ENCODE results near the gene PDE4A. TPM values are rescaled to one million over a fixed set of nuclear protein-coding genes. Genes with fewer than 3 reads are reported as not detected.

Gene PDE4A
- total RNA-seq, 1 experiment from 2014 or later = 3.7 TPM

DNA sequence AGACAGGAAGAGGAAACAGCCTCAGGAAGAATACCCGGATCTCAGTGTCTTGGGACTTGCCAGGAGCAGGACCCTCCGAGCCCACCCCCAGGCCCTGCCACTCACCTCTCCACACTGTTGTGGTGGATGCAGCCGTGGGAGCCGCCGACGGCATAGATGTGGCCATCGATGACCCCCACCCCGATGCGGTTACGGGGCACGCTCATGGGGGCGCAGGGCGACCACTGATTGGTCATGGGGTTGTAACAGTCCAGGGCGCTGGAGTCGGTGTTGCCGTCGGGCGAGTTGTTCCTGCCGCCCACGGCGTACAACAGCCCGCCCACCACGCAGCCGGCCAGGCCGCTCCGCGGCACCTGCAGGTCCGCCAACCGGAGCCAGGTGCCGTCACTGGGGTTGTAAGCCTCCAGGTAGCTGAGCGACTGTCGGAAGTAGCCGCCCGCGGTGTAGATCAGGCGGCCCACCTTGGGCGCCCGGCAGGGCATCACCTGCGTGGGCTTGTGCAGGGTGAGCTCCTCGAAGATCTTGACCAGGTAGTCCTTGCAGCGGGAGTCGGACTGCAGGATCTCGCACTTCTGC, 71.2 kb downstream of the PDE4A start:
- H3K36me3 ChIP-seq = peaks cover 37% of the 10 kb centered on the region
- H3K27ac ChIP-seq = no peak overlapping the region

DNA sequence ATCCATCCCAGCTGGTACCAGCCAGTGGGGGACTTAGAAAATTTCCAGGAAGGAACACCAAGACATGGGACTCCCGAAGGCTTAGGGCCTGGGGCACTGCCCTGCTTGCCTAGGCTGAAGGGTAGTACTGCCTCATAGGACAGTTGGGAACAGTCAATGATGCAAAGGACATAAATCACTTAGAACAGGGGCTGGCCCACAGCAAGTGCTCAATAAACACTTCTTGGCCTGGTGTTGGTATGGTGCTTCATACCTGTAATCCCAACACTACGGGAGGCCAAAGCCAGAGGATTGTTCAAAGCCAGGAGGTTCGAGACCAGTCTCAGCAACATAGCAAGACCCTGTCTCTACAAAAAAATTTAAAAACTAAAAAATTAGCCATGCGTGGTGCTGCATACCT, 77.0 kb downstream of the PDE4A start:
- H3K4me3 ChIP-seq = no peak overlapping the region
- H3K27ac ChIP-seq = no peak overlapping the region
- H3K9me3 ChIP-seq (replicated peaks) = no peaks in the 10 kb centered on the region
- no peaks in the 10 kb centered on the region for H3K4me1 ChIP-seq
- peaks cover 28% of the 10 kb centered on the region for H3K36me3 ChIP-seq
- DNase-seq = no peak
- H3K27me3 ChIP-seq = no peaks in the 10 kb centered on the region

More for the DNA sequence above, 71.2 kb downstream of the PDE4A start:
- no peak overlapping the region for H3K4me3 ChIP-seq
- H3K27me3 ChIP-seq = no peaks in the 10 kb centered on the region
- H3K9me3 ChIP-seq (replicated peaks) = no peaks in the 10 kb centered on the region
- no peaks in the 10 kb centered on the region for H3K4me1 ChIP-seq
- no peak for DNase-seq

DNA sequence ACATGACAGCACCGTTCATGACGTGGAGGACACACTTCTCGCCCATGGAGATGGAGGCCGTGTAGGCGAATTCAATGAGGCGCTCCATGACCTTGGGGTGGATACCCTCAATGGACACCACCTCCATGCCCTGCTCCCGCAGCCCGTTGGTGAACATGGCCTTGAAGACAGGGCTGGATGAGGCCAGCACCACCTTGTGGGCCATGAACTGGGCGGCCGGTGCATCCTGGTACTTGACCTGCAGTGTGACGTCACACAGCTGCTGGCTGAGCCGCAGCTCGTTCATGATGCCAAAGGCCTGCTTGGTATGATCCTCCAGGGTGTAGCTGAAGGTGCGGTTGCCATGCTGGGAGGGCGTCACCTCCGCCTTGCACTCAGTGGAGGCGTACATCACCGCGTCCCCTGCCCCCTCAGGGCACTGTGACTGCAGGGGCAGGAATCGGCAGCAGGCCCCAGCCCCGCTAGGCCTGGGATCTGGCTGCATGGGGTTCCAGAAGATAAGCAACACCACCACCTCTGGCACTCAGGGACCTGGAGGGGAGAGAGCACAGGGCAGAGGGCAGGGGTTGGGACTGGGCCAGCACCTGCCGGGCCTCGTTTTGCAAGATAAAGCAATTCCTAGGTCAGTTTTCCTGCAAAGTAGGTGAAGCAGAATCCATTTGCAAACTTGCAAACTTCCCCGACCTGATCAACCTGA, 79.4 kb downstream of the PDE4A start:
- DNase-seq = no peak
- H3K27ac ChIP-seq = no peak overlapping the region
- H3K4me3 ChIP-seq = no peak overlapping the region
- peaks cover 24% of the 10 kb centered on the region for H3K36me3 ChIP-seq
- no peaks in the 10 kb centered on the region for H3K27me3 ChIP-seq
- no peaks in the 10 kb centered on the region for H3K9me3 ChIP-seq (replicated peaks)
- H3K4me1 ChIP-seq = no peaks in the 10 kb centered on the region

DNA sequence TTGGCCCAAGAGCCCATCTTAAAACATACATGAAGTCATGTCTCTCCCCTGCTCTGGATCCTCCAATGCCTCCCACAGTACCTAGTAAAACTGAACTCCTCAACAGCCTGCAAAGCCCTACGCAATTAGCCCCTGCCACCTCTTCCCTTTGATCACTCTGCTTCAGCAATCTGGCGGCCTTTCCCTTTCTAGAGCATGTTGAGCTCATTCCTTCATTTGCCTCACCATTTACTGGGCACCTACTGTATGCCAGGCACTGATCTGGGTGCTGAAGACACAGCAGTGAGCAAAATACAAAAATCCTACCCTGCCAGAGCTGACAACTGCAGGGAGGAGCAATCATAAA, 79.9 kb downstream of the PDE4A start:
- Histone ChIP-seq H3K9me3 (replicated peaks) (no peaks in the 10 kb centered on the region), H3K4me1 (no peaks in the 10 kb centered on the region), H3K27me3 (no peaks in the 10 kb centered on the region), H3K4me3 (no peak overlapping the region), H3K27ac (no peak overlapping the region), H3K36me3 (peaks cover 22% of the 10 kb centered on the region)
- no peak for DNase-seq

DNA sequence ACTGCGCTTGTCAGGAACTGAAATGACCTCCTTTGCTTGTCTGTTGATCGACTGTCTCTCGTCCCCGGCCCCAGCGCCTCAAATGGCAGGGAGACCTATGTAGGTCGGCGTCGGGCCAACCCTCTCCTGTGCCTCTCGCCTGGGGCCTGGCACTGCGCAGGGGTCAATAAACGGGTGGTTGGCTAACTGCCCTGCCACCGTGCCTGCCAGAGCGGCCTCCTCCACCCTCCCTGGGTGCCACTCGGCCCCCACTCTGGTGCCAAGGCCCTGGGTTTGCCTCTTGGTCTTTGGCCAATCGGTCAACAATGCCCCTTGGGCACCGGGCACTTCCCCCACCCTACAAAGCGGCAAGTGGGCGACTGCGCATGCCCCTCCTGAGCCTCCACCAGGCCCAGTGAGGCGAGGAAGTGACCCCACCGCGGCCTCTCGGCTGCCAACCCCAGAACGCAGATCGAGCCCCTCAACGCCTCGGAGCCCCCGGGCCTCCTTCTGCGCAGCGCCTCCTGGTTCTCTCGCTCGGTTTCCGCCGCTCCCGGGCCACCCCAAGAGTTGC, 81.7 kb downstream of the PDE4A start:
- no peaks in the 10 kb centered on the region for H3K4me1 ChIP-seq
- H3K4me3 ChIP-seq = peak overlapping the region; percentile 87
- peaks cover 22% of the 10 kb centered on the region for H3K36me3 ChIP-seq
- peak; percentile 67 to 68 for DNase-seq
- H3K27ac ChIP-seq = peak overlapping the region; percentile 96
- H3K27me3 ChIP-seq = no peaks in the 10 kb centered on the region
- H3K9me3 ChIP-seq (replicated peaks) = no peaks in the 10 kb centered on the region

DNA sequence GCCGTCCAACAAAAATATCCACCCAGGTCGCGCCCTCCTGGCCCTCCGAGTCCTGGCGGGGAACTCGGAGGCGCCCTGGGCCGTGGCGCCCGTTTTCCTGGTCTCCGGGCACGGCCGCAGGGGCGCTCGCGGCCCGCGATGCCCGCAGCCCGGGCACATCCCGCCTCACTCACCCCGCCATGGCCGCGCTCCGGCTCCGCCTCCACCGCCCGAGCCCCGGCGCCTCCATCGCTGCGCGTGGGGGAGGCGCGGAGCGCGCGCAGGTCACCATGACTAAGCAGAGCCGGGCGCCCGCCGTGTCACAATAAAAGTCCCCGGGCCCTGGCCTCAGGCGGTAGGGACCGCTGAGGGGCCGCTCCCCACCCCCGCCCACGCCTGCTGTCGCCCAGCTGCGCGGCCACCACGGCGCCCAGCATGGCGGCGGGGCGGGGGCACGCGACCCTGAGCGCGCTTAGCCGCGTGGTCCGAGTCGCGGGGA, 82.2 kb downstream of the PDE4A start:
- Histone ChIP-seq H3K9me3 (replicated peaks) (no peaks in the 10 kb centered on the region), H3K36me3 (peaks cover 17% of the 10 kb centered on the region), H3K4me1 (no peaks in the 10 kb centered on the region), H3K4me3 (peak overlapping the region; percentile 87), H3K27me3 (no peaks in the 10 kb centered on the region), H3K27ac (peak overlapping the region; percentile 96)
- peak; percentile 95 to 96 for DNase-seq

DNA sequence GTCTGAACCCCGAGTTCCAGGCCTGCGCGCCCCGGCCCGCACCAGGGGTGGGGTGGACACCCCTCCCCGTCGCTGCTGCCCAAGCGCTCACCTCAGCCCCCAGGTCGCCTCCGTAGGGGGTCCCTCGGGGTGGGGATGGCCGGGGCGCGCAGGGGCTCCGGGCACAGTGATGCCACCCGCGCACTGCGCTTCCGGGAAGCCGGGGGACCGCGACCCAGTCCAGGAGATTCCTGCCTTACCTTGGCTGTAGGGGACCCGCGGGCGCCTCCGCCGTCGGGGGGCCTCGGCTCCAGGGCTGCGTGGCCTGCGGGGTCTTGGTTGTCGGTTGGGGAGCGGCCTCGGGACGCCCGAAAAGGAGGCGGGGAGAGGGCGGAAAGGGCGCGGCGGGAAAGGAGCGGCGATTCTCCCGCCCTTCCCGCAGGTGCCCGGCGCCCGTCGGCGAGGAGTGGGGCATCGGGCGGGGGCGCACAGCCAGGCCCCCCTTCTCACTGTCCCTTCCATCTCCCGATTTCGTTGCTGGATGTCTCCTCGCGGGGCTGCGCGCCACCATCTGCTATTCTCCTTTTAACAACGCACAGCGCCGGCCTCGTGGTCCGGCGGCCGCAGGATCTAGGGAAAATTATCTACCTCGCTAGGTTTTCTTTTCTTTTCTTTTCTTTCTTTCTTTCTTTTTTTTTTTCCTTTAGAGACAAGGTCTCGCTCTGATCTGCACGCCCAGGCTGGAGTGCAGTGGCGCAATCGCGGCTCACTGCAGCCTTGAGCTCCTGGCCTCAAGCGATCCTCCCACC, 82.9 kb downstream of the PDE4A start, which contains the start of gene KEAP1:
KEAP1 (minus strand) TSS at position 355 of the 788 bp plus-strand sequence. CDS start 3,323 bp downstream, outside the sequence.
- Histone ChIP-seq H3K4me1 (no peaks in the 10 kb centered on the region), H3K27ac (peak within 1 kb of the TSS; percentile 96), H3K27me3 (no peaks in the 10 kb centered on the region), H3K4me3 (peak within 1 kb of the TSS; percentile 87), H3K9me3 (replicated peaks) (no peaks in the 10 kb centered on the region), H3K36me3 (peaks cover 15% of the 10 kb centered on the region)
- DNase-seq = peak in 1 of 2 experiments; percentile 40

DNA sequence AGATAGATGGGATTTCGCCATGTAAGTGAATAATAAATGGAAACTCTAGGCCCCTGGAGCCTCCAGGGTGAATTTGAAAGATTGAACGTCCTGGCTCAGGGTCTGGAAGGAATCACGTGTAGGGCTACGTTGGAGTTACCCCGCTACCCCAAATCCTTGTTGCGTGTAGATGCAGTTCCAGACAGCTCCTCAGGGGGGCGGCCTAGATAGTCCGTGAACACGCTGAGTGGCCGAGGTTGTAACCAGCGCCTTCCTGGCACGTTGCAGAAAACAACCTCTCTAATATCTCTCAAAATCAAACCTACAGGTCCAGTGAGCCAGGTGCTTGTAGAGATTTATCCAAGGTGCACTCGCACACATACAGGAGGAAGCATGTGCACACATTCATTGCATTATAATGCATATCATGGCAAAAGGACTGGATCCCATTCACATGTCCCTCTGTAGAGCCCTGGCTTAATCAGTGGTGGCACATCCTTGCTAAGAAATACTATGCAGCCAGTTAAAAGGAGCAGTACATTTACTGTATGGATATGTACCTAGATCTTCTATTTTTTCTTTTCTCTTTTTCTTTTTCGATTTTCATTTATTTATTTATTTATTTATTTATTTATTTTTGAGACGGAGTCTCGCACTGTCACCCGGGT, 85.4 kb downstream of the PDE4A start:
- no peak overlapping the region for H3K27ac ChIP-seq
- no peaks in the 10 kb centered on the region for H3K9me3 ChIP-seq (replicated peaks)
- peak; percentile 70 to 78 for DNase-seq
- H3K4me3 ChIP-seq = no peak overlapping the region
- H3K27me3 ChIP-seq = no peaks in the 10 kb centered on the region
- peaks cover 7% of the 10 kb centered on the region; the same call in 1 of the 2 replicates for H3K4me1 ChIP-seq
- H3K36me3 ChIP-seq = no peaks in the 10 kb centered on the region

DNA sequence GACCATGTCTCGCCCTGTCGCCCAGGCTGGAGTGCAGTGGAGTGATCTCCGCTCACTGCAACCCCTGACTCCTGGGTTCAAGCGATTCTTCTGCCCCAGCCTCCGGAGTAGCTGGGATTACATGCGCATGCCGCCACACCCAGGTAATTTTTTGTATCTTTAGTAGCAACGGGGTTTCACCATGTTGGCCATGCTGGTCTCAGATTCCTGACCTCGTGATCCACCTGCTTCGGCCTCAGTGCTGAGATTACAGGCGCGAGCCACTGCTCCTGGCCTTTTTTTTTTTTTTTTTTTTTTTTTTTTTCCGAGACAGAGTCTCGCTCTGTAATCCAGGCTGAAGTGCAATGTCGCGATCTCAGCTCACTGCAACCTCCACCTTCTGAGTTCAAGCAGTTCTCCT, 87.7 kb downstream of the PDE4A start:
- H3K36me3 ChIP-seq = no peaks in the 10 kb centered on the region
- no peak overlapping the region for H3K27ac ChIP-seq
- H3K4me3 ChIP-seq = no peak overlapping the region
- H3K4me1 ChIP-seq = peaks cover 7% of the 10 kb centered on the region; the same call in 1 of the 2 replicates
- no peaks in the 10 kb centered on the region for H3K9me3 ChIP-seq (replicated peaks)
- H3K27me3 ChIP-seq = no peaks in the 10 kb centered on the region
- no peak for DNase-seq

DNA sequence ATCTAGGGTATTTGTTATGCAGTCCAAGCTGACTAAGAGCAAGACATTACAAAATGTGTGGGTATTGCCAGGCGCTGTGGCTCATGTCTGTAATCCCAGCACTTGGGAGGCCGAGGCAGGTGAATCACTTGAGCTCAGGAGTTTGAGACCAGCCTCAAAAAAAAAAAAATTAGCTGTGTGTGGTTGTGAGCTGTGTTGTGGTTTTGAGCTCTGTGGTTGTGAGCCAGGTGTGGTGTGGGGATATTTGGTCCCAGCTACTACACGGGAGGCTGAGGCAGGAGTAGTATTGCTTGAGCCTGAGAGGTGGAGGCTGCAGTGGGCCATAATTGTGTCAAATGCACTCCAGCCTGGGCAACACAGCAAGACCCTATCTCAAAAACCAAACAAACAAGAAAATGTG, 88.4 kb downstream of the PDE4A start:
- no peaks in the 10 kb centered on the region for H3K27me3 ChIP-seq
- DNase-seq = no peak
- H3K4me3 ChIP-seq = no peak overlapping the region
- H3K36me3 ChIP-seq = no peaks in the 10 kb centered on the region
- no peaks in the 10 kb centered on the region for H3K9me3 ChIP-seq (replicated peaks)
- no peak overlapping the region for H3K27ac ChIP-seq
- H3K4me1 ChIP-seq = peaks cover 7% of the 10 kb centered on the region; the same call in 1 of the 2 replicates

DNA sequence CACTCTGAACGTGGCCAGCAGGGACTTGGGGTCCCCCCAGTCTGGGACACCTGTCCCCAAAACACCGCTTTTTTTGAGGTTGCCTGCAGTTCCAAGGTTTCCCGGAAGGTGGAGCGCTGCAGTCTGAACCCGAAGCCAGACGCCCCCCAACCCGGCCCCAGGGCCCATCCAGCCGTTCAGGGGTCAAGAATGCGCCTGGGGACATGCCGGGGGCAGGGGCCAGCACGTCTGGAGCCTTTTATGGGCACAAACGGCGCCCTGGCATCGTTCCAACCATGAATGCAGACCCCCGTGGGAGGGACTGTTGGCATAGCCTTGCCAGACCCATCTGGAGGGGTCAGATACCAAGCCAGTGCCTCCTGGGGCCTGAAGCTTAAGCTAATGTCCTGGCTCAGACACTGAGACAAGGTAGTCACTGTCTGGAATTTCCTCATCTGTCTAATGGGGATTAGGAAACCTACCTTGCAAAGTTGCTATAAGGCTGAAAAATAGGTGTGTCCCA, 90.0 kb downstream of the PDE4A start:
- Histone ChIP-seq H3K27me3 (no peaks in the 10 kb centered on the region), H3K27ac (no peak overlapping the region), H3K9me3 (replicated peaks) (no peaks in the 10 kb centered on the region), H3K4me1 (peaks cover 7% of the 10 kb centered on the region; the same call in 1 of the 2 replicates), H3K4me3 (no peak overlapping the region), H3K36me3 (no peaks in the 10 kb centered on the region)
- peak; percentile 48 to 60 for DNase-seq

DNA sequence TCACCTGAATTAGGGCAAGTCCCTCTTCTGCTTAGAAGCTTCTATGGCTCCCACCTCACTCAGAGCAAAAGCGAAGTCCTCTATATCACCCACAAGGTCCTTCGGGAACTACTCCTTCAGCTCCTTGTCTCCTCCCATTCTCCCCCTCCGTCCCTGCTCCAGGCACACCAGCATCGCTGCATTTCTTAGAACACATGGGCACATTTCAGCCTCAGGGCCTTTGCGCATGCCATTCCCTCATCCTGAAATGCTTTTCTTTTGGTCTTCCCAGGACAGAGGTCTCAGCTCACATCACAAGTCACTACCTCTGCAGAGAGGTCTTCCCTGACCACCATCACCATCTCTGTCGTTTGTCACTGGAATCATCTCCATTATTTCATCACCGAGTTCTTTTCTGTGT, 92.9 kb downstream of the PDE4A start:
- H3K36me3 ChIP-seq = no peaks in the 10 kb centered on the region
- H3K27me3 ChIP-seq = no peaks in the 10 kb centered on the region
- H3K27ac ChIP-seq = no peak overlapping the region
- no peak for DNase-seq
- H3K4me3 ChIP-seq = no peak overlapping the region
- H3K4me1 ChIP-seq = peaks cover 7% of the 10 kb centered on the region; the same call in 1 of the 2 replicates
- no peaks in the 10 kb centered on the region for H3K9me3 ChIP-seq (replicated peaks)

DNA sequence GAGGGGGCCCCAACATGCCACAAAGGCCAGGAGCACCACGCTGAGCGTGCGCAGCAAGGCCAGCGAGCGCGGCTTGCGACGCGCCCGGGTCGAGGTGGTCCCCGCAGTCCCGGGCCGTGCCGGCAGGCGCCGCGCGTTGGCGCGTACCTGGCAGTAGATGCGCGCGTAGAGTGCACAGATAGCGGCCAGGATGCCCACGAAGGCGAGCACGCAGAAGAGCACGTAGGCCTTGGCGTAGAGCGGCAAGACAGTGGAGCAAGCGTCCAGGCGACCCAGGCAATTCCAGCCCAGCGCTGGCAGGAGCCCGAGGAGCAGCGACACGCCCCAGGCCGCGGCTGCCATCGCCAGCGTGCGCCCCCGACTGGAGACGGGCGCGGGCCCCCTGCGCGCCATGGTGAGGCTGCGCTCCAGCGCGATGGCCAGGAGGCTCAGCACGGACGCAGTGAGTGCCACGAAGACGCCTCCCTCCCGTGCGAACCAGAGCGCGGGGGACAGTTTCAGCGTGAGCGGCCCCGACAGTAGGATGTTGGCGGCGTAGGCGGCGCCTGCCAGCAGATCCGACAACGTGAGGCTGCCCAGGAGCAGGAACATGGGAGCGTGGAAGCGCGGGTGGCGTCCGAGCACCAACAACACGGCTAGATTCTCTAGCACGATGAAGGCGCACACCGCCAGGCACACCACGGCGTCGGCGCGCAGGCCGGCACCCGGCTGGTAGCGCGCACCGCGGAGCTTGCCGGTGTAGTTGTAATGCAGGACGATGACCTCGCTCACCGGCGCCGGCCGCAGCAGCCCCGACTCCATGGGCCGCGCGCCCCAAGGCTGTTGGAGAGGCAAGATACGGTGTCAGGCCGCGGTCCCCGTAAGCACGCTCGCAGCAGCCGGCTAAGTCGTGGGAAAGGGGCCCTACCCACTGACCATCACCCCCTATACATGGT, 94.1 kb downstream of the PDE4A start:
- Histone ChIP-seq H3K36me3 (no peaks in the 10 kb centered on the region), H3K9me3 (replicated peaks) (no peaks in the 10 kb centered on the region), H3K27ac (no peak overlapping the region), H3K4me1 (peaks cover 10% of the 10 kb centered on the region; the same call in 1 of the 2 replicates), H3K4me3 (no peak overlapping the region), H3K27me3 (peaks cover 4% of the 10 kb centered on the region)
- no peak for DNase-seq
